ENCODE data around the gene FSD1. TPM values are rescaled to one million over a fixed set of nuclear protein-coding genes. Genes with fewer than 3 reads are reported as not detected.

The FSD1 gene
- total RNA-seq, 1 experiment from 2014 or later: 24.7 TPM

DNA sequence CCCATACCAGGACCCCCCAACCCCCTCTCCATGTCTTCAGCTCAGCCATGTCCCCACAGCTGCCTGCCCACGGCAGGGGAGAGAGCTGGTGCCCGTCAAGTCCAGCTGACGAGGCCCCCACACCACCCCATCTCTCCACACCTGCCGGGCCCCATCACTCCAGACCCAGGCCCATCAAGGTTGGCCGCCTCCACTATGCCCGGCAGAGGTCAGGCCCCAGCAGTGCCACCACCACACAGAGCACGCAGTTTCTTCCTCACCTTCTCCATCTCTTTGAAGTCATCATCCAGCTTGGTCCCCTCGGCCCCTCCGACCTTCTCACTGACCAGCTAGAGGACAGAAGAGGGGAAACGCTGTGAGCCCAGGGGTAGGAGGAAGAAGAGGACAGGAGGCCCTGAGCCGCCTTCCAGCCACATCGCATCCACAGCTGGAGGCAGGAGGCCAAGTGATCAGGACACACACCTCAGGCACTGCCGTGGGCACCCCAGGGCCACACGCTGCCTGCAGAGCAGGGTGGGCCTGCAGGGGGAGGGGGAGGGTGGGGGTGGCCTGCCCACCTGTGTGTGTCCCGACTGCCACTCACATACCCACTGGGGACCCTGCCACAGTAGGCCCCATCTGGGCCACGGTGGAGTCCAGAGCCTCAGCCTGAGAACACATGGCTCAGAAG is 62.4 kb downstream of the FSD1 start:
- H3K36me3 ChIP-seq: peaks cover 8% of the 10 kb centered on the region
- H3K9me3 ChIP-seq (replicated peaks): no peaks in the 10 kb centered on the region
- no peak for DNase-seq
- no peak overlapping the region for H3K4me3 ChIP-seq
- no peak overlapping the region for H3K27ac ChIP-seq
- peaks cover 6% of the 10 kb centered on the region; the same call in 1 of the 2 replicates for H3K4me1 ChIP-seq
- H3K27me3 ChIP-seq: no peaks in the 10 kb centered on the region

DNA sequence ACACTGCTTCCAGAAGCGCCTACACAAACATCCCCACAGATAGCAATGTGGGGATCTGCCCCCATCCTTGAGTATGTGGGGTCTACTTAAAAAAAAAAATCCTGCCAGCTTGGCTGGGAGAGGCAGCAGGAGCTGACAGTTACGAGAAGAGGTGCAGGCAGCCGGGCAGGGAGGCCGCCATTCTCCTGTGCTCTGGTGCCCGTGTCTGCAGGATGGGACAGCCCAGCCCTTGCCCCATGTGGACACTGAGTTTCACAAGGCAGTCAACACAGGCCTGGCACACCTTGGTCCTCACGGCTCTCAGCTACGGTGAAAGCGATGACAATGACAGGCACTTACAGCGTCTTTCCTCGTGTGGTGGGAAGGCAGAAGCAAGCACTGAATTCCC is 62.9 kb downstream of the FSD1 start:
- H3K36me3 ChIP-seq: peaks cover 2% of the 10 kb centered on the region
- H3K27ac ChIP-seq: no peak overlapping the region
- no peaks in the 10 kb centered on the region for H3K27me3 ChIP-seq
- H3K4me1 ChIP-seq: peaks cover 6% of the 10 kb centered on the region; the same call in 1 of the 2 replicates
- H3K4me3 ChIP-seq: no peak overlapping the region
- H3K9me3 ChIP-seq (replicated peaks): no peaks in the 10 kb centered on the region
- DNase-seq: no peak

DNA sequence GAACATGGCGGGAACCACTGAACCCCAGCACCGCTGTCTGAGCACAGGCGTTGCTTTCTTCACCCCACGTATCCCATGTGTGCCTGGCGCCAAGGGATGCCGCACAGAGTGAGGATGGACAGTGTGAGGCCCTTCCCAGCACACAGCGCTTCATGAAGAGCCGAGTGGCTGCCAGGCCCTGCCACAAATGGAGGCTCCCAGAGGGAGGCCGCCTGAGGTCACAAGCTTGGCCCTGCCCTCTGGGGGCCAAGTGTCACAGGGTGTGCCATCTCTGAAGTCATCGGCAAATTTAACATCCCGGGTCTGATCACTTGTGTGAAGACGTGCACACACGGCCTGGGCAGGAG is 63.4 kb downstream of the FSD1 start:
- no peaks in the 10 kb centered on the region for H3K9me3 ChIP-seq (replicated peaks)
- no peak overlapping the region for H3K4me3 ChIP-seq
- no peaks in the 10 kb centered on the region; the same call in none of the 2 replicates for H3K36me3 ChIP-seq
- no peak for DNase-seq
- no peak overlapping the region for H3K27ac ChIP-seq
- peaks cover 6% of the 10 kb centered on the region; the same call in 1 of the 2 replicates for H3K4me1 ChIP-seq
- no peaks in the 10 kb centered on the region for H3K27me3 ChIP-seq

DNA sequence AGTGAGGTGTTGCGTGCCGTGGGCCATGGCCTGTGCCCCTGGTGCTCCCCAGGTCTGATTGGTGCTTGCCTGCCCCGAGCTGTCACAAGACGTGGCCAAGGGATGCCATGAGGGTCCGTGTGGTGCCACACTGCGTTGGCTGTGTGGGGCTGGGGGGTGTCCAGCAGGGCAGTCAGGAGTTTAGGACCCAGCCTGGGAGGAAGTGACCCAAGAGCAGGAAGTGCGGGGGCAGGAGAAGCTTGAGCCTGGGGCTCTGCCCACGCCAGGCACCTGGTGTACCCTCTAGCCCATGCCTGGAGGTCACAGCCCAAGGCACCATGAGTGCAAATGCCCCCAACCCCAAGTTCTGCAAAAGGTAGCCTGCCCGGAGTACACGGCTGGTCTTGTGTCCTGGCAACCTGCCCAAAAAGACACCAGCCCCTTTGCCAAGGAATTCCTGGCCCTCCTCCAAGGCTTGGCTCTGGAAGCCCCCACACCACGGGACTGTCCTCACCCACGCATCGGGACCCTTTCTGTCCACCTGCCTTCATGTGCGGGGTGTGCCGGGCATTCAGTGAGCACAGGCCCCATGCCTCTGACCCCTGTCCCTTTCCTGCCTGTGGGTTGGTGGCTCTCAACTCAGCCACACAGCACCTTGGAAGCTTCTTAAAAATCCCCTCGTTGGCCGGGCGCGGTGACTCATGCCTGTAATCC is 63.9 kb downstream of the FSD1 start:
- H3K4me1 ChIP-seq: peaks cover 6% of the 10 kb centered on the region; the same call in 1 of the 2 replicates

DNA sequence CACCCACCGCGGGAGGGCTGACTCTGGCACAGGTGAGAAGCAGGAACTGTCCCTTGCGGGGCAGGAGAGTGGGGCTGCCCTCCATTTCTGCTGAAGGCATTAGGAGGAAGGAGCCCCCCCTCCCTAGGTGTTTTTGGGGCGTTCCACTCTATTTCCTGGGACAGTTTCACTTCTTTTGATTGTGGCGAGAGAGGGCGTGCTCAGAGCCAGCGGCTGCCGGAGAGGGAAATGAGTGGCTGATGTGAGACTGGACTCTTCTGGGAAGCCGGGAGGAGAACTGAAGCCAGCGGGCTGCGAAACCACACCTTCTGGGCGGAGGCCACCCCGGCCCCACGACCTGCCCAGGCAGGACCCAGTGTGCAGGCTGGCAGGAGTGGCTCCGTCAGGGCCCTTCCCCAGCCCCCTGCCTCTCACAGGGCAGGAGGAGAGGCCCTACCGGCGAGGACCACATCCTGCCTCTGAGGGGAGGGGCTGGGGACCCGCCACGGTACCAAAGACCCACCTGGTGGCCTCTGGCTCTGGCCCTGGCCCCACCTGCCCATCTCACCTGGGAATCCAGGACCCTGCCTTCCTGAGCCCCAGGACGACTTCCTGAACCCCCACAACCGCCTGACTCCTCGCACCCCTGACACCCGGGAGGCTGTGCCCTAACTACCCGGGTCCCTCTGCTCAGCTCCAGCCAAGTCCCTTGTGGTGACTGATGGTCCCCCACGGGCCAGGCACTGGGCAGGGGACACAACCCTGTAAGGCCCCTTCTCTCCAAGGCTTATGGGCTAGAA is 64.9 kb downstream of the FSD1 start:
- Histone ChIP-seq H3K4me3 (no peak overlapping the region), H3K4me1 (peaks cover 9% of the 10 kb centered on the region), H3K9me3 (replicated peaks) (no peaks in the 10 kb centered on the region), H3K27me3 (no peaks in the 10 kb centered on the region), H3K27ac (no peak overlapping the region), H3K36me3 (no peaks in the 10 kb centered on the region; the same call in none of the 2 replicates)
- DNase-seq: no peak

More for the DNA sequence above, 63.9 kb downstream of the FSD1 start:
- no peaks in the 10 kb centered on the region for H3K27me3 ChIP-seq
- H3K27ac ChIP-seq: no peak overlapping the region
- no peak for DNase-seq
- H3K36me3 ChIP-seq: no peaks in the 10 kb centered on the region; the same call in none of the 2 replicates
- no peak overlapping the region for H3K4me3 ChIP-seq
- no peaks in the 10 kb centered on the region for H3K9me3 ChIP-seq (replicated peaks)

DNA sequence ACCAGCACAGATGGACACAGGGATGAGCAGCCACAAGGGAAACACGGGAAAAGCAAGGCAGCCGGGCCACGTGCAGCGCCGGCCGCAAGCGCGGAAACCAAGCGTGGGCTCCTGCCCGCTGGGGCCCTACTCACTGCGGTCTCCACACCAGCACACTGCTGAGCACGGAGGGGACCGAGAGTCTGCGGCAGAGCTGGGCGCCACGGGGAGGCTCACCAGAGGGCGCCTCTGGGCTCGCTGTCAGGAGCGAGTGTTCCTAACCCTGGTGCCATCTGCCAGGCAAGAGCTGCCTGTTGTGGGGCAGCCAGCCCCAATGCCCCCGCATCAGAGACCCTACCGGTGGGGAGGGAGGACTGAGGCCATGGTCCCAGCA is 65.5 kb downstream of the FSD1 start:
- DNase-seq: no peak
- Histone ChIP-seq H3K27me3 (no peaks in the 10 kb centered on the region), H3K9me3 (replicated peaks) (no peaks in the 10 kb centered on the region), H3K4me3 (no peak overlapping the region), H3K27ac (no peak overlapping the region), H3K36me3 (no peaks in the 10 kb centered on the region; the same call in 1 of the 2 replicates), H3K4me1 (peaks cover 15% of the 10 kb centered on the region)

DNA sequence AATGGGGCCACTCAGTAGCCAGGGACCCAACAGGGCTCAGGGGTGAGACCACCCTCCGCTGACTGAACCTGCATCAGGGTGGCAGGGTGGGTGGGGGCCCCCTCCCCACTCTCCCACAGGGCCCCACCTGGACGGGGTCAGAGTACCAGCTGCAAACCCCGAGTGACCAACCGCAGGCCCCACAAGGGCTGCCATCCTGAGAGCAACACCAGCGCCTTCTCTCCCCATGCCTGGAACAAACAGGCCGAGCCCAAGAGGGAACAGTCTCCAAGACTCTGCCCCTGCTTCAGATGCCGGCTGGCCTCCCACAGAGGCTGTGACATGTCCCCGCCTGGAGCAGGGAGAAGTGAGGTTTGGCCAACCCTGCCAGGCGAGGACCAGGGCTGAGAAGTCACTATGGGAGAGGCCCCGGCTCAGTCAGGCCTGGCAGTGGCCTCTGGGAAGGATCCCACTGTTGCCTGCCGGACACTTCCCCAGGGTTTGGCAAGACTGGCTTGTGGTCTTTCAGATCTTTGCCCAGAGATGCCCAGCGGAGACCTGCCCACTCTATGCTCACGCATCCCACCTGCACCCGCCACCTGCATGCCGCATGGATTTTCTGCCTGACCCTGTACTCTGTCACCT is 66.1 kb downstream of the FSD1 start:
- H3K36me3 ChIP-seq: no peaks in the 10 kb centered on the region
- no peak overlapping the region for H3K27ac ChIP-seq
- no peak overlapping the region for H3K4me3 ChIP-seq
- DNase-seq: no peak
- H3K27me3 ChIP-seq: no peaks in the 10 kb centered on the region
- peaks cover 21% of the 10 kb centered on the region for H3K4me1 ChIP-seq
- H3K9me3 ChIP-seq (replicated peaks): no peaks in the 10 kb centered on the region

DNA sequence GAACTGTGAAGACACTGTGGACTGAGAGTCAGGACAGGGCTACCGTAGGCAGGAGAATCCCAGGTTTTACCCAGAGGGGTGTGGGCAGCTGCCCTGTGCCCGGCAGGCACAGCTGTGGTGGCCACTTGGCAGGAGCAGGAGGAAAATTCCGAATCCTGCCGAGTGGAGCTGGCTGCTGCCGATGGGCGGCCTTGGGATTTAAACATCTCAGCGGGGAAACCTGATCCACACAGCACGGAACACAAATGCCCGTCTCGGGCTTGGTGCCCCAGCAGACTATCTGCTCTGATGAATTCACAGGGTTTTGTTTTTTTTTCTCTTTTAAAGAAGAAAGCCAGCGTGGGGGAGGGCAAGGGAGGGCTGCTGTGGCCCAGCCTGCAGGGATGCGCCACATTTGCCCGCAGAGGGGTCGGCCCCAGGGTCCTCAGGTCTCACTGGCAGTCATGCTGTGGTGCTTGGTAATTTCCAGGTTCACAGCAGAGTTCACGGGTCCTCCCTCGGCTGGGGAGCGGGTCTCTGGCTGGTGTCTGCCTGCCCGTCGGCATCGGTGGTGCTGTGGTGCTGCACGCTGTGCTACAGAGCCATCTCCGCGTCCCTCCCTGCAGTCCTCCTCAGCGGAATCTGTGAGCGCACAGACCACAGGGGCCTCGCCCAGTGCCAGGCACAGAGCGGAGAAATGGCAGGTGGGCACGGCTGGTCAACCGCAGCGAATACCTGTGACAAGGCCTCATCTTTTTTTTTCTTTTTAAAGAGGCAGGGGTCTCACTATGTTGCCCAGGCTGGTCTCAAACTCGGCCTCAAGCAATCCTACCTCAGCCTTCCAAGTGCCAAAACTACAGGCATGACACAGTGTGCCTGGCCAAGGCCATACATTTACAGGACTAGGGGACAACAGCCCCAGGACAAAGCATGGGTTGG is 67.1 kb downstream of the FSD1 start:
- no peak overlapping the region for H3K27ac ChIP-seq
- peaks cover 31% of the 10 kb centered on the region for H3K4me1 ChIP-seq
- no peak overlapping the region for H3K4me3 ChIP-seq

DNA sequence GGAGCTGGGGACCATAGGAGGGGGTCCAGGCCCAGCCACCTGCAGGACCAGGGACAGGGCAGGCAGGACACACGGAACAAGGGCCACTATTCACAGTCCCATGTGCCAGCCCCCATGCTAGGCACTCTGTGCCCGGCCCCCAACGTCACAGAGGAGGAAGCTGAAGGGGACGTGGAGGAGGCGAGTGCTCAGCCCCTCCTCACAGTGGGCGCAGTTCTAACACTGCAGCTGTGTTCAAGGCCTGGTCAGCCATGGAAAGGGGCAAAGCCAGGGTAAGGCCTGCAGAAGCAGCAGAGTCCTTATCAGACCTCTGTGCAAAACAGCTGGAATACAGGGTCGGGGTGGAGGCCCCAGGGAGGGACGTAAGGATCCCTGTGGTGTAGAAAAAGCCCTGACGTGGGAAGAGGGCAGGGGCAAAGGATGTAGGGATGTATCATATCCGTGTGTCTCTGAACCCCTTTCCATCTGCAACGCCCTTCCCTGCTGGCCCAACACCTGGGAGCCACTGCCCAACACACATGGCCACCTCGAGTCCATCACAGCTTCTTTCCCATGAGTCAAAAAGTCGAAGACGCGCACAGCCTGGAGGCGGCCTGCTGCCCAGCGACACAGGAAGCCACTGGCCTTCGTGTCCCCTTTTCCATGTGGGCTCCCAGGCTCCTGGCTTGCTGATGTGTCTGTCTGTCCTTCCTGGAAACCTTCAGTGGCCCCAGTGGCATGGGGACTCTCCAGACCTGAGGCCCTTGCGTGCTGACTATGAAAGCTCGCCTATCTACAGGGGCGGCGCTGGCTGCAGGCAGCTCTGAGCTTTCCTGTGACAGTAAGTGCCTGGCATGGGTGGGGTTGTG is 68.0 kb downstream of the FSD1 start:
- H3K4me1 ChIP-seq: peaks cover 40% of the 10 kb centered on the region
- H3K4me3 ChIP-seq: no peak overlapping the region
- no peak overlapping the region for H3K27ac ChIP-seq
- no peaks in the 10 kb centered on the region for H3K36me3 ChIP-seq
- no peaks in the 10 kb centered on the region for H3K9me3 ChIP-seq (replicated peaks)
- DNase-seq: no peak
- H3K27me3 ChIP-seq: no peaks in the 10 kb centered on the region

More for the DNA sequence above, 67.1 kb downstream of the FSD1 start:
- no peak for DNase-seq
- Histone ChIP-seq H3K27me3 (no peaks in the 10 kb centered on the region), H3K36me3 (no peaks in the 10 kb centered on the region), H3K9me3 (replicated peaks) (no peaks in the 10 kb centered on the region)

DNA sequence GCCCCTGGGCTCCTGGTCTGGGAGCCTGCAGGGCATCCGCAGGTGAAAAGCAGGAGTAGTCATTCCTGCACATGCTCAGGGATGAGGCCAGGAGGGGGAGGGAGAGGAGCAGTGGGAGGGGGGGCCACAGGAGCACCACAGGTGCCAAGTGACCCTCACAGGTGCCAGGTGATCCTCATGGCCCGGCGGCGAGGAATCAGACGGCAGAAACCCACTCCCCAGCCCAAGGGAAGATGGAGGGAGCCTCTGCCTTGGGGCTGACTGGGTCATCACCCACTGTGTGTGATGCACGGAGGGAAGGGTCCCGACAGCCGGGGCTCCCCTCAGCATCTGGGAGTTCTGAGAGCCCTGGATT is 68.6 kb downstream of the FSD1 start:
- Histone ChIP-seq H3K4me1 (peaks cover 40% of the 10 kb centered on the region), H3K27ac (no peak overlapping the region), H3K4me3 (no peak overlapping the region), H3K27me3 (no peaks in the 10 kb centered on the region), H3K36me3 (no peaks in the 10 kb centered on the region), H3K9me3 (replicated peaks) (no peaks in the 10 kb centered on the region)
- no peak for DNase-seq

Other genes with a start within 250 kb of the FSD1 start
- gene ZBTB7A, start 237.7 kb upstream of the FSD1 start, total RNA-seq (2014; rRNA removed; shearing (Covaris generic)): 8.2 and 8.6 TPM in 2 replicates
- 118 and 122 TPM in 2 replicates for gene MAP2K2, start 180.5 kb upstream of the FSD1 start, total RNA-seq (2014; rRNA removed; shearing (Covaris generic))
- not detected in 2 replicates for gene CREB3L3, start 151.0 kb upstream of the FSD1 start, total RNA-seq (2014; rRNA removed; shearing (Covaris generic))
- gene SIRT6, start 122.0 kb upstream of the FSD1 start, total RNA-seq (2014; rRNA removed; shearing (Covaris generic)): 11.3 and 14.0 TPM in 2 replicates
- gene ANKRD24, start 121.9 kb upstream of the FSD1 start, total RNA-seq (2014; rRNA removed; shearing (Covaris generic)): 0.05 and 0.45 TPM in 2 replicates
- gene EBI3, start 75.1 kb upstream of the FSD1 start, total RNA-seq (2014; rRNA removed; shearing (Covaris generic)): not detected in 2 replicates
- 14.5 and 14.7 TPM in 2 replicates for gene YJU2, start 57.5 kb upstream of the FSD1 start, total RNA-seq (2014; rRNA removed; shearing (Covaris generic))
- 97.9 and 101 TPM in 2 replicates for gene SHD, start 25.3 kb upstream of the FSD1 start, total RNA-seq (2014; rRNA removed; shearing (Covaris generic))
- gene TMIGD2, start 2.2 kb upstream of the FSD1 start, total RNA-seq (2014; rRNA removed; shearing (Covaris generic)): 0.30 and 1.5 TPM in 2 replicates
- 9.7 and 11.9 TPM in 2 replicates for gene STAP2, start 34.2 kb downstream of the FSD1 start, total RNA-seq (2014; rRNA removed; shearing (Covaris generic))
- gene MPND, start 39.0 kb downstream of the FSD1 start, total RNA-seq (2014; rRNA removed; shearing (Covaris generic)): 3.8 and 8.3 TPM in 2 replicates
- gene SH3GL1, start 95.9 kb downstream of the FSD1 start, total RNA-seq (2014; rRNA removed; shearing (Covaris generic)): 56.9 and 60.0 TPM in 2 replicates
- 44.2 and 54.6 TPM in 2 replicates for gene CHAF1A, start 98.0 kb downstream of the FSD1 start, total RNA-seq (2014; rRNA removed; shearing (Covaris generic))
- gene UBXN6, start 153.2 kb downstream of the FSD1 start, total RNA-seq (2014; rRNA removed; shearing (Covaris generic)): 37.9 and 41.4 TPM in 2 replicates
- 61.5 and 64.4 TPM in 2 replicates for gene HDGFL2, start 167.7 kb downstream of the FSD1 start, total RNA-seq (2014; rRNA removed; shearing (Covaris generic))
- 0.16 and 0.18 TPM in 2 replicates for gene PLIN4, start 213.9 kb downstream of the FSD1 start, total RNA-seq (2014; rRNA removed; shearing (Covaris generic))
- 0.38 and 1.1 TPM in 2 replicates for gene PLIN5, start 230.6 kb downstream of the FSD1 start, total RNA-seq (2014; rRNA removed; shearing (Covaris generic))
- gene LRG1, start 235.4 kb downstream of the FSD1 start, total RNA-seq (2014; rRNA removed; shearing (Covaris generic)): 0.15 and 0.38 TPM in 2 replicates